Raji (cell line): ENCODE data around the gene DCUN1D5.

Experiments used
- POLR2A ChIP-seq: IDR thresholded peaks from 2 replicates; pipeline ENCODE4 v1.6.1; 2011; ENCODE audit warnings: low read depth, low read length, control low read depth; ENCODE audit not compliant: insufficient read depth

DCUN1D5 gene

GRCh38 chr11:103035216-103035615 is 56.7 kb downstream of the DCUN1D5 start:
- TF ChIP-seq POLR2A = no peak

DNA sequence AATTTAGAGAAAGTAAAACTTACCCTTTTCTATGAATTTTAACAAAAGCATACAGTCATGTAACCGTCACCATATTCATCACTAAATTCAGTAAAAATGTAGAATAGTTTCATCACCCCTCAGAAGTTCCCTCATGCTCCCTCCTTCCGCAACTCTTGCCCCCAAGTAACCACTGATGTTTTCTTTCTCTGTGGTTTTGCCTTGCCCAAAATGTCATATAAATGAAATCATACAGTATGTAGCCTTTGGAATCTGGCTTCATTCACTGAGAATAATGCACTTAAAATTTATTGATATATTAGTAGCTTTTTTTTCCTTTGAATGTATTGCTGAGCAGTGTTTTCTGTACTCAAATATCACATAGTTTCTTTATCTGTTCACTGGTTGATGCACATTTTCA is 60.1 kb downstream of the DCUN1D5 start:
- no peak for TF ChIP-seq POLR2A

- no peak for TF ChIP-seq POLR2A
Measured at GRCh38 chr11:103029401-103029800, 62.6 kb downstream of the DCUN1D5 start.

DNA sequence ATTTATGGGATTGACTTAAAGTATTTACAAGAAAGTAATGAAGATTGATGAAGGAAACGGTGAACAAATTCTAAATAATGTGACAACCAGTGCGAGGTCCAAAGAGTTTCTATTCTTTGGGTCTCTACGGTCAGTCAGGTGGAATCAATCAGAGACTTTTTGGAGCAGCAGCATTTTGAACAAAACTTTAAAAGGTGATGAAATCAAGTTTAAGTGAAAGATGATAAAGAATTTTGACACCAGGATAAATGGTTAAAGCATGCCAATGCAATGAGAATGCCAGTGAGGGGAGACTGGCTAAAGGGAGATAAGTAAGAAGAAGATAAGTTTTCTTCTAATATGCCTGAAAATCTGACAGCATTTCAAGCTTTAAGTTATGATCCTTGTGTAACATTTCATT is 67.9 kb downstream of the DCUN1D5 start:
- TF ChIP-seq POLR2A = no peak

- no peak for TF ChIP-seq POLR2A
Measured at GRCh38 chr11:103016031-103016430, 75.9 kb downstream of the DCUN1D5 start.

DNA sequence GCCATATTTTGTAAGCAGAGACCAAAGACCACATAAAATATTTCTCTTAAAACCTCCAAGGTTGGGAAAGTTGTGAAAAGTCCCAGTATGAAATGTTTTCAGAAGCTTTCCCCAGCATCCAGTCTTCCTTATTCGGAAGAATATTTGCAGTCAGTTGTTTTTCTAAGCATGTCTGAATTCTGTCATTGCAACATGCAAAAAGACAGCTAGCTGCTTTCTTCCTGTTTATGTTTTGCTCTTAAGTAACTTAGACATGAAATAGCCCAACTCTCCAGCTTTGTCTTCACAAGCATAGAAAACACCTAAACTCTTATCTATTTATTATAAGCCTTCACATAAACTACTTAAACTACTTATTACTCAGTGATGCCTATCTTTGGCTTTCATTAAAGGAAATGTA is 78.5 kb downstream of the DCUN1D5 start:
- TF ChIP-seq POLR2A = no peak
